Endothelial cell of hepatic sinusoid (primary cell): ENCODE results near the gene SETD1A.

Source experiments
- in situ Hi-C: cut with HindIII; loops from 2 replicates; pipeline ENCODE4 v1.10.0; 2017; ENCODE audit warnings: low sequenced_read_pairs

The SETD1A gene

GRCh38 chr16:30957456-30958174 is at the start of gene SETD1A:
Gene SETD1A (plus strand): TSS chr16:30957754. CDS start chr16:30958732, 978 bp downstream.
- in situ Hi-C loops: no loop called here

- in situ Hi-C loops: no loop called here
Observed at GRCh38 chr16:30910427-30911029, 47.0 kb upstream of the SETD1A start.

GRCh38 chr16:30912794-30913412 is 44.7 kb upstream of the SETD1A start:
- in situ Hi-C loops: no loop called here

- in situ Hi-C loops: no loop called here
Observed at GRCh38 chr16:30914830-30915229, 42.7 kb upstream of the SETD1A start.

GRCh38 chr16:30918614-30919013 is 38.9 kb upstream of the SETD1A start:
- in situ Hi-C loops: no loop called here

- in situ Hi-C loops: no loop called here
Observed at GRCh38 chr16:30920891-30921290, 36.7 kb upstream of the SETD1A start.

- in situ Hi-C loops: no loop called here
Observed at GRCh38 chr16:30921459-30921747, 36.2 kb upstream of the SETD1A start.

- in situ Hi-C loops: no loop called here
Observed at GRCh38 chr16:30921748-30922419, 35.7 kb upstream of the SETD1A start.

- in situ Hi-C loops: no loop called here
Observed at GRCh38 chr16:30922420-30922959, 35.1 kb upstream of the SETD1A start.

- in situ Hi-C loops: no loop called here
Observed at GRCh38 chr16:30922960-30923535, 34.5 kb upstream of the SETD1A start.

GRCh38 chr16:30923554-30924075 is 33.9 kb upstream of the SETD1A start, which contains the start of gene FBXL19:
Gene FBXL19 (plus strand): TSS chr16:30923572. CDS start chr16:30925755, 2,183 bp downstream.
- in situ Hi-C loops: no loop called here

- in situ Hi-C loops: no loop called here
Observed at GRCh38 chr16:30924076-30924912, 33.3 kb upstream of the SETD1A start.

GRCh38 chr16:30924913-30925631 is 32.5 kb upstream of the SETD1A start:
- in situ Hi-C loops: loop anchor here (25.0 kb wide), 1 partner anchor 537 kb away; the partner anchor contains the start of genes ARMC5 and TGFB1I1

- in situ Hi-C loops: loop anchor here (25.0 kb wide), 1 partner anchor 537 kb away; the partner anchor contains the start of genes ARMC5 and TGFB1I1
Observed at GRCh38 chr16:30925632-30925987, 31.9 kb upstream of the SETD1A start.

GRCh38 chr16:30925995-30926811 is 31.4 kb upstream of the SETD1A start:
- in situ Hi-C loops: loop anchor here (25.0 kb wide), 1 partner anchor 536 kb away; the partner anchor contains the start of genes ARMC5 and TGFB1I1

- in situ Hi-C loops: loop anchor here (25.0 kb wide), 1 partner anchor 535 kb away; the partner anchor contains the start of genes ARMC5 and TGFB1I1
Observed at GRCh38 chr16:30926937-30927788, 30.4 kb upstream of the SETD1A start.

GRCh38 chr16:30927789-30928378 is 29.7 kb upstream of the SETD1A start:
- in situ Hi-C loops: loop anchor here (25.0 kb wide), 1 partner anchor 534 kb away; the partner anchor contains the start of genes ARMC5 and TGFB1I1
